ENCODE results near the gene ULK3.
A peak's percentile ranks its signal among the peaks of the same experiment; 100 is the strongest.

DNA sequence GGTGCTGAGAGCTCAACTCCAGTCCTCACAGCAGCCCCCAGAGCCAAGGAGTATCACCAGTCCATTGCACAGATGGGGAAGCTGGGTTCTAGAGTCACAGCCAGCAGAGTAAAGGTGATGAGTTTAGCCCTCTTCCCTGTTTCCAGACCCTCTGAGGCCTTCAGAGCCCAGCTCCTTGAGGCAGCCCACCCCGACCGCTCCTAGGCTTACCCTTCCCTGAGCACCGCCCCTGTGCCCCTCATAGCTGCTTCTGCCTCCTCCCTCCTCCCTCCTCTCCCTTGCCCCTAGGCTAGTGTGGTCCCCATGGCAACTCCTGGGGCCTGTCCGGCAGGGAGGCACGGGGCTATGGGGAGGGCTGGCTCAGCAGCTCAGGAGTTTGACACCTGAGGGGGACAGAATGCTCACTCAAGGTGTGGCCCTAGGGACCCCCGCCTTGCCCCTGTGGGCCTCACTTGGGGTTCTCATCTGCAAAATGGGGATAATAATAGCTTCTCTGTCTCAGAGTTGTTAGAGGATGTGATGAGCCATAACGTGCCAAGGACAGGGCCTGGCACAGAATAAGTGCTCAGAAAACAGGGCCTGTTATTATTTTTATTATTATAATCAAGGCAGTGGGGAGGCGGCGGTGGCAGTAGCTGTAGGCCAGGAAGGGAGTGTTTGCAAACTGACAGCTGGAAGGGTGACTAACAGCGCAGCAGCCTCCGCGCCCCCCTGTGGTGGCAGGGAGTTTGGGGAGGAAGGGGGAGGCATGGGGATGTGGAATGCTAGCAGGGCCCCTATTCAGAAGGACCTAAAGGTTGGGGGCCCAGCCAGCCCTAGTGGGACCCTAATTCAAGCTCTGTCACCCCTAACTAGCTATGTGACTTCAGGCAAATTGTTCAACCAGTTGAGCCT is 49.6 kb downstream of the ULK3 start:
- no peak for TF ChIP-seq POLR2A (IDR thresholded peaks at IDR 0.05)
- TF ChIP-seq, protein P1, sequence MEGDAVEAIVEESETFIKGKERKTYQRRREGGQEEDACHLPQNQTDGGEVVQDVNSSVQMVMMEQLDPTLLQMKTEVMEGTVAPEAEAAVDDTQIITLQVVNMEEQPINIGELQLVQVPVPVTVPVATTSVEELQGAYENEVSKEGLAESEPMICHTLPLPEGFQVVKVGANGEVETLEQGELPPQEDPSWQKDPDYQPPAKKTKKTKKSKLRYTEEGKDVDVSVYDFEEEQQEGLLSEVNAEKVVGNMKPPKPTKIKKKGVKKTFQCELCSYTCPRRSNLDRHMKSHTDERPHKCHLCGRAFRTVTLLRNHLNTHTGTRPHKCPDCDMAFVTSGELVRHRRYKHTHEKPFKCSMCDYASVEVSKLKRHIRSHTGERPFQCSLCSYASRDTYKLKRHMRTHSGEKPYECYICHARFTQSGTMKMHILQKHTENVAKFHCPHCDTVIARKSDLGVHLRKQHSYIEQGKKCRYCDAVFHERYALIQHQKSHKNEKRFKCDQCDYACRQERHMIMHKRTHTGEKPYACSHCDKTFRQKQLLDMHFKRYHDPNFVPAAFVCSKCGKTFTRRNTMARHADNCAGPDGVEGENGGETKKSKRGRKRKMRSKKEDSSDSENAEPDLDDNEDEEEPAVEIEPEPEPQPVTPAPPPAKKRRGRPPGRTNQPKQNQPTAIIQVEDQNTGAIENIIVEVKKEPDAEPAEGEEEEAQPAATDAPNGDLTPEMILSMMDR (IDR thresholded peaks at IDR 0.05) = peak in 4 of 6 experiments; percentile 18 to 46 (median 22)

Measured in esophagus squamous epithelium (tissue), 4 donors.